AG04450 (cell line): Measurements from ENCODE around the gene GPR61. TPM values are rescaled to one million over a fixed set of nuclear protein-coding genes. Genes with fewer than 3 reads are reported as not detected.

Source experiments
- CTCF ChIA-PET: fragments of 300-600, 350-600 bp; formaldehyde crosslinking; extraction: SDS; loops from one replicate; lab custom pipeline; 2022; ENCODE audit warnings: antibody characterized with exemption, inconsistent platforms; lab: Charles Lee
- POLR2A ChIA-PET: fragments of 350-600 bp; formaldehyde crosslinking; extraction: SDS; loops from one replicate; lab custom pipeline; 2021; ENCODE audit warnings: antibody characterized with exemption, inconsistent platforms; lab: Yijun Ruan, JAX
- DNase-seq: peaks from one replicate; pipeline ENCODE4 v3.0.0-alpha.2; 2011; ENCODE audit warnings: low read depth, low spot score
- H3K27ac ChIP-seq: one replicate; pipeline ENCODE4 v1.5.1; 2012; ENCODE audit warnings: low read depth, low read length, control low read depth
- H3K27me3 ChIP-seq: one replicate; pipeline ENCODE4 v1.6.0; 2012; ENCODE audit warnings: low read length; ENCODE audit not compliant: control insufficient read depth, insufficient read depth
- H3K4me3 ChIP-seq: 2 replicates; pipeline ENCODE4 v1.5.1; 2011; ENCODE audit warnings: mild to moderate bottlenecking, low read depth, low read length, control low read depth
- H3K9me3 ChIP-seq: 2 replicates; pipeline ENCODE4 v1.5.1; 2012; ENCODE audit warnings: low read length; ENCODE audit not compliant: control insufficient read depth, insufficient read depth
- CTCF ChIP-seq: IDR thresholded peaks from 2 replicates; pipeline ENCODE4 v1.5.1; 2011; ENCODE audit warnings: low read depth, low read length, control low read depth, inconsistent platforms
- polyA plus RNA-seq: library from polyadenylated mRNA; depleted of rRNA; stranded (reverse); fragments of >200 nt; gene quantifications from 2 replicates; pipeline ENCODE4 v1.2.3, GENCODE V29; 2011

Gene GPR61
- polyA plus RNA-seq, 1 experiment: not detected

GRCh38 chr1:109531380-109531779, 8.3 kb upstream of the GPR61 start:
- ChIA-PET CTCF (interaction anchor here (0.6 to 17.0 kb wide), 36 partner anchors 8 to 389 kb away, joined by 3 to 1351 read pairs (median 6); partner anchors contain the start of genes AMIGO1, ATXN7L2, CYB561D1 and EPS8L3), POLR2A (interaction anchor here (1.8 kb wide), 1 partner anchor 22 kb away, joined by 4 read pairs; the partner anchor contains the start of gene AMIGO1)

GRCh38 chr1:109531826-109532364, 7.8 kb upstream of the GPR61 start:
- H3K27me3 ChIP-seq: peaks cover 8% of the 10 kb centered on the region
- DNase-seq: no peak
- peak overlapping the region; percentile 2 for H3K27ac ChIP-seq
- no peaks in the 10 kb centered on the region for H3K9me3 ChIP-seq
- no peak for TF ChIP-seq CTCF
- ChIA-PET POLR2A (interaction anchor here (1.8 kb wide), 1 partner anchor 22 kb away, joined by 4 read pairs; the partner anchor contains the start of gene AMIGO1), CTCF (interaction anchor here (0.6 to 17.0 kb wide), 59 partner anchors 8 to 437 kb away, joined by 3 to 1351 read pairs (median 5); partner anchors contain the start of genes AMIGO1, ATXN7L2, CYB561D1 and EPS8L3)
- no peak overlapping the region for H3K4me3 ChIP-seq

More at GRCh38 chr1:109531380-109531779, 8.3 kb upstream of the GPR61 start:
- H3K9me3 ChIP-seq: no peaks in the 10 kb centered on the region
- peaks cover 8% of the 10 kb centered on the region for H3K27me3 ChIP-seq
- H3K4me3 ChIP-seq: no peak overlapping the region
- H3K27ac ChIP-seq: peak overlapping the region; percentile 2
- no peak for DNase-seq
- TF ChIP-seq CTCF: no peak

GRCh38 chr1:109532365-109533136, 7.1 kb upstream of the GPR61 start:
- peak; percentile 55 for DNase-seq
- peak overlapping the region; percentile 52 for H3K27ac ChIP-seq
- H3K4me3 ChIP-seq: no peak overlapping the region
- H3K27me3 ChIP-seq: peaks cover 7% of the 10 kb centered on the region
- peak; percentile 98 for TF ChIP-seq CTCF
- ChIA-PET POLR2A (interaction anchor here (0.7 to 1.8 kb wide), 4 partner anchors 23 to 433 kb away, joined by 3 to 9 read pairs (median 4); partner anchors contain the start of genes AMIGO1 and CYB561D1), CTCF (interaction anchor here (0.5 to 17.0 kb wide), 77 partner anchors 9 to 570 kb away, joined by 3 to 1351 read pairs (median 4); partner anchors contain the start of genes AMIGO1, ATXN7L2, CLCC1 and CYB561D1)
- no peaks in the 10 kb centered on the region for H3K9me3 ChIP-seq

- POLR2A ChIA-PET: no interaction called here
Measured at GRCh38 chr1:109534307-109534858, 5.3 kb upstream of the GPR61 start.

More at GRCh38 chr1:109534307-109534858, 5.3 kb upstream of the GPR61 start:
- peaks cover 5% of the 10 kb centered on the region for H3K27me3 ChIP-seq
- no peak overlapping the region for H3K4me3 ChIP-seq
- DNase-seq: no peak
- no peaks in the 10 kb centered on the region for H3K9me3 ChIP-seq
- no peak overlapping the region for H3K27ac ChIP-seq
- CTCF ChIA-PET: interaction anchor here (0.7 to 17.0 kb wide), 5 partner anchors 11 to 270 kb away, joined by 3 to 1351 read pairs (median 14); partner anchors contain the start of genes AMIGO1, ATXN7L2, CYB561D1 and GNAI3
- no peak for TF ChIP-seq CTCF
